Measurements from ENCODE around the gene KDSR. TPM values are rescaled to one million over a fixed set of nuclear protein-coding genes. Genes with fewer than 3 reads are reported as not detected.

KDSR gene
- total RNA-seq, 1 experiment from 2014 or later: 23.7 TPM

DNA sequence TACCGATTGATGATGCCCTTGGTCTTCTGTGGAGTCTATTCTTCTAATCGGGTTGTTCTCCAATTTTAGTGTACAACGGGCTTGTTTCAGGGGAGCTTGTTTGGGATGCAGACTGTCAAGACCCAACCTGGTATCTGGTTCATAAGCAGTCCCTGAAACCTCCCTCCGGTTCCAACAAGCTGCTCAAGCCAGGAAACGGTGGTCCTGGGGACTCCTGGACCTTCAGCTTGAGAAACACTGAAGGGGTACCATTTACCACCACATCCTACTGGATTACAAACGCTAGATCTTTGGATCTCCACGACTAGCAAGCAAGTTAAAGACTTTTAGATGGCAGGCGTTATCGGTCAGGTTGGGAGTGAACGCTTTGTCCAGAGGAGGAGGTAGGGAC is 49.5 kb downstream of the KDSR start:
- Histone ChIP-seq H3K27me3 (no peaks in the 10 kb centered on the region; the same call in 1 of the 2 replicates), H3K4me3 (no peak overlapping the region), H3K9me3 (no peaks in the 10 kb centered on the region), H3K36me3 (no peaks in the 10 kb centered on the region)
- DNase-seq: no peak

DNA sequence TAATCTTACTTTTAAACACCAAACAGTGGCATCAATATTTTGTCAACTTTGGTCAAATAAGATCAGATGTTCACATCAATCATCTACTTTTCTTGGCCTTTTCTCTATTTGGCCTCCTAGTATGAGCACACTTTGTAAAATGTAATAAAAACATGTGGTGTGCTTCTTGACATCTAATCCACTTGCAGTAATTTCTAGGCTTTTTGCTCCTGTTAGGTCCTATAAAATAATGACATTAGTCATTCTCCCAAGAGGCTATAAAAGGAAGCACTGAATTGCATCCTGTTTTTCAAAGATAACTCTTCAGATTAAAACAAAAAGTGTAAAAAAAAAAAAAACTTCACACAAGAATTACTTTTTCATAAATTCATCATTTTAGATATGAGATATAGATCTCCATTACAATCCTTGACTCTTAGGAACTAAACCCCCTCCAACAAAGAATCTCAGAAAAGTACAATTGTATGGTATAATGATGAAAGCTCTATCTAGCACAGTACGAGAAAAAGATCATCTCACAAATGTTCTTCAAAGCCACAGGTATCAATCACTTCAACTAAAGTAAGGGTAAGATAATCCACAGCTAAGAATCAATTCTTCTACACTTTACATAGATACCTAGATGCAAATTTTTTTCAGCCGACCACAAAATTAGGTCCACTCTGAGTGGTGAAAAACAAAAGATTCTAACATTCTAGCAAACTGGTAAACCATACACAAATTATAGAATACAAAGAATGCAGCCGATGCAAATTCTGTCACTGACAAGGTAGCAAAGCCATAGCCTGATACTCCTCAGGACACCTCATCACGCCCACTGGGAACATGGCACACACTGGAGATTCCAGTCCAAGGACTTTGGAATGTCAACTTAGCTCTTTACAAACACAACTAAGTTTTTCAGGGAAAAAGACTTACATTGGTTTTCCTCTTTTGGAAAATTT is 50.1 kb downstream of the KDSR start:
- no peaks in the 10 kb centered on the region for H3K9me3 ChIP-seq
- H3K36me3 ChIP-seq: no peaks in the 10 kb centered on the region
- no peak for DNase-seq
- no peak overlapping the region for H3K4me3 ChIP-seq
- no peaks in the 10 kb centered on the region; the same call in 1 of the 2 replicates for H3K27me3 ChIP-seq

DNA sequence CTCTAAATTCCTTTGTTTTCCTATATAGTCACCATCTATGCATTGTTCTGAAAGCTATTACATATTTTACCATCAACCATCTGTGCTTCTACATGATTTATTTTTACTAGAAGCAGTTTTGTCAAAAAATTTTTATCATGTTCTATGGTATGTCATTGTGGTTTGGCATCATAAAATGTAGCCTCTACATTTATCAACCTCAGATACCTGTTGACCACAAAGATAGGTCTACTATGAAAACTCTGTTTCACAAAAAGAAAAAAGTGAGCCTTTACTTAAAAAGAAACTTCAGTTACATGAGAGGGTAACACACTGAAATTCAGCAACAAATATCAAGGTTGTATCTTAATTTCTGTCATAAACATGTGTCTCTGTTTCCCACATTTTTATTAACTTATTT is 51.1 kb downstream of the KDSR start:
- no peak for DNase-seq
- no peaks in the 10 kb centered on the region for H3K36me3 ChIP-seq
- H3K9me3 ChIP-seq: no peaks in the 10 kb centered on the region
- H3K27me3 ChIP-seq: no peaks in the 10 kb centered on the region; the same call in 1 of the 2 replicates
- H3K4me3 ChIP-seq: no peak overlapping the region

DNA sequence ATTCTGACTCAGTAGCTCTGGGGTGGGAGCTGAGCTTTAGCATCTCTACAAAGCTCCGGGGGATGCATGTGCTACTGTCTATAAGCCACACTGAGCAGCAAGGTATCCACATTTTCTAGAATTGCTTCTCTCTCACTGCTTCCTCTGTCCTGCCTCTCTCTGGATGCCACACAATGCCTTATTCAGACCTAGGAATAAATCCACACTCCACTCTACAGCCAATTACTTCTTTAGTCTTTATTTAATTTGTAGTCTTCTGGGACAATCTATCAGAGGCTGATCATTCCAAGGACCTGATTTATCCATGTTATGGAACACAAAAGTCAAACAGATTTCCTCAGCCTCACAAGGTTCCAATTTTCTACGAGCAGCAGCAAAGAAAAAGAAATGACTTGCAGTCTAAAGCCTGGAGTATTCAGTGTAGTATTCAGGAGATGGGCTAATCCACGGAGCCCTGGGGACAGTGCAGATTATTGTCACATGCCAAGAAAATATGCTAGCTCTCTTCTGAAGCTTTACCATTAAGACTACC is 51.8 kb downstream of the KDSR start:
- no peak for DNase-seq
- H3K36me3 ChIP-seq: no peaks in the 10 kb centered on the region
- no peaks in the 10 kb centered on the region; the same call in 1 of the 2 replicates for H3K27me3 ChIP-seq
- H3K9me3 ChIP-seq: no peaks in the 10 kb centered on the region
- H3K4me3 ChIP-seq: no peak overlapping the region

DNA sequence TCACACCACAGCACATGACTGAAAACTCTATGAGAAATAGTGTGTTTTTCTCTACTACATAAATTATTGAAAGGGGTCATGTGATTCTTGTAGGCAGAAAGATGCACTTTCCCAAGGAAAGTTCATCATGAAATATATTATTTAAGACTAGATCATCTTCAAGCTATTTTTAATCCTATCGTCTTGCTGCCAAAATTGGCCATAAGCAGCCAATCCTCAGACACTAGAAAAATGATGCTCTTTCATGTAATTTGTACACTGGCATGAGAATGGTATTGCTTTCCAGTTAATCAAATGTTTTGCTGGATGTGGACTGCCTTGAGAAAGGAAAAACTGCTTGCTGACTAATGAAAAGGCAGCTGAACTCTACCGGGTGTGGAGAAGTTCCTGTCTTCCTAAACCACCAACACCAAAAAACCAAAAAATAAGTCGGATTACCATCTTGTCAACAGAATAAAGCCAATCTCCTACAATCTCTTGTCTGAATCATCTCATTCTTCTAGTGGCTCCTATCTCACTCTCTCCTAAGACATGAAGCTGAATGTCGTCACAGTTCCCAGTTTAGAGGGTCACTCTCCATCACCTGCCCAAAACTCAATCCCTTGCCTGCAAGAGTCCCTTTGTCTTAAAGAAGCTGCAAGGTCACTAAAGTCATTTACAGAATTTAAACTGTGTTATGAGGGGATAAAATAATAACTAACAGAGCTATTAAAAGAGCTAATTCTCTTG is 52.8 kb downstream of the KDSR start:
- H3K9me3 ChIP-seq: no peaks in the 10 kb centered on the region
- H3K4me3 ChIP-seq: no peak overlapping the region
- no peaks in the 10 kb centered on the region; the same call in 1 of the 2 replicates for H3K27me3 ChIP-seq
- DNase-seq: no peak
- H3K36me3 ChIP-seq: no peaks in the 10 kb centered on the region

DNA sequence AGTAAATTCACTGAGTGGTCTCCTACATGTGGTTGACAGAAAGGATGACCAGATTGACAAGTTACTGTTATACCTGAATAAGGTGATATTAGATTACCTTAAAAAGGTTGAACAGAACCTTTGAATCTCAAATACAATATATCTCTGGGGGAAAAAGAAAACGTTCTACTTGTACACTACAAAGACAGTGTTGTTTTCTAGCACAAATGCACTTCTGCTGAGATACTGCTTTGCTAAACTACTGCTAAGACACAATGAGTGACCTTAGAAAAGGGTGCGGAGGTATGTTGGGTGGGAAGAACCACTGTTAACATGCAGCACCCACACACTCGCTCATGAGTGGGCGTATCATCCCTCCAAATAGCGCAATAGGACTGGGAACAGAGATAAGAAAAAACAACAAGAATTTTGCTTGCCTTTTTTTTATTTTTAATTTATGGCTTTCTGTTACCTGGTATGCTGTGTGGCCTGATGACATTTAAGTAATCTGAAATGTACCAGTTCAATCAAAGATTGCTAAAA is 53.5 kb downstream of the KDSR start:
- DNase-seq: no peak

DNA sequence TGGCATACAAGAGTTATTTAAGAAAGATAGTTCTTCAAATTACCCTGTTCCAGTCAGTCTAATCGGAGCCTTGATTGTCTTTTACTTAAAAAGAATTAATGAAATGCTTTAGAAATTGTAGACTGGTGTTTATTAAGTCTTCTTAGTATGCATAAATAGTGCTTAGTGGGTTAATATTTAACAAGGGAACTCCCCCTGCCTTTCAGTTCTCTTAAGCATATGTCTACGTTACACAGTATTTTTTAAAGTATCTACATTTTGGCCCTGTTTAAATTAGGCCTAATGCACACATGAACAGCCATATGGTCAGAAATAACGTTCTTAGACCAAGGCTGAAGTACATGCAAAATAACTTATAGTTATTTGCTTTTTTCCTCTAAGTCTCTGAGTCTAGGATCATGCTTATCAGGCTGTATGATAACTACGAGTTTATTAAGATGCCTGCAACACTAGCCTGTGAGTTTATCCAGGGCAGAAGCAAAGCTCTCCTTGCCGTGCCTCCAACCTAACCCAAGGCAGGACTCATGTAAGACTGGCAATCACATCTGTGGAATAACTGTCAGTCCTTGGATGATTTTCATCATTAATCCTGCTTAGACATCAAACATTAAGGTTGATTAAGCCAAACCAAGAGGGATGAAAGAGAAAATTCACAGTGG is 54.1 kb downstream of the KDSR start:
- Histone ChIP-seq H3K36me3 (no peaks in the 10 kb centered on the region), H3K9me3 (no peaks in the 10 kb centered on the region), H3K27me3 (no peaks in the 10 kb centered on the region; the same call in 1 of the 2 replicates), H3K4me3 (no peak overlapping the region)
- DNase-seq: no peak

More for the DNA sequence above, 53.5 kb downstream of the KDSR start:
- no peak overlapping the region for H3K4me3 ChIP-seq
- no peaks in the 10 kb centered on the region for H3K36me3 ChIP-seq
- no peaks in the 10 kb centered on the region for H3K9me3 ChIP-seq
- H3K27me3 ChIP-seq: no peaks in the 10 kb centered on the region; the same call in 1 of the 2 replicates

DNA sequence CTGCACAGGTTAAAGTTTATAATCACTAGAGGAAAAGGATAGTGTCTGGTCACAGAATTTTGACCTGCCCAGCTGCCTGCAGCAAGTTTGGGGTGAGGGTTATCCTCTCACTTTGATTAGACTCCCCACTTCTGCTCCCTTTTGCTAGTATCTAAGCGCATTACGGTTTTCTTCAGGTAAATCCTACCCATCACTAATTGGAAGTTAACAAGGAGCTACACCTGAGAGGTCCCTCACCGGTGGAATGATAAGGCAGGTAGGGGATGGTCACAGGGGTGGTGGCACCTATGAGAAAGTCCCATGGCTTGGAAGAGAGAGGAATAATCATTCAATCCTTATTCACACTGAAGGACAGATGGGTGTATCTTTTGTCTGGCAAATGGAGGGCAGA is 55.0 kb downstream of the KDSR start:
- no peak for DNase-seq

DNA sequence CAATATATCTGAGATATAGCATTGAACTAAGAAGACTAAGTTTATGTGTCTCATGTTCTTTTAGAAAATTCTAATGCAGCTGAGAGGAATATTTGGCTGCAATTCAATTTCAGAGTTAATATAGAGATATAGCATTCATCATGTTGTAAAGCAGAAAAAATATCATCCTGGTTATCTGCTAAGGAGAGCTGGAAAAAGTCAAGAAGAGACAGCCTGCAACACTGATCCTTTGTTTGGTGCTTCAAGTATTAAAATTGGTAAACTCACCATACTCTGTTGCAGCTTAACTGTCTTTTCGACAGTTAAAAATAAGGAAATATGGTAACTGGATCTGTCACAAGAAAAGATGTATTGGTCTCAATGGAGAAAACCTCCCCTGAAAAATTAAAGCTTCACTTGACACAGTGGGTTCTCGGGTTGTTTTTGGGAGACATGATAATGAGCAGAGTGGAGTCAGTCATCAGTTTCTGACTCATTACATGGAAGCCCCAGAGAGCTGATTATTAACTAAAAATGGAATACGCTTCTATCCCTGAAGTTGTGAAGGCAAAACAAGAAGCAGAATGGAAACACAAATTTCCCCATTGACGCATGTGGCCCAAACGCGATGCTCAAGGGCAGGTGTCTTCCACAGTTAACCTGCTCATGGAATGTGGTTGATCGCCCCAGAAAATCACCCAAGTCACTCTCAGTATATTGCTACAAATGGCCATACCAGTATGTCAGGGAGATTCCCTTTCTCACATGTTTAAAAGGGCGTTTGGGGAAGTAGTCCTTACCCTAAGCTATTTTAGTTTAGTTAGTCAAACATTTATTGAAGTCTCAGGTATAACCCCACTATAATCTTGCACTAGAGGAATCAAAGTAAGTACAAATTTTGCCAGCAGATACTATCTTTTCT is 55.6 kb downstream of the KDSR start:
- DNase-seq: no peak
- H3K4me3 ChIP-seq: no peak overlapping the region
- no peaks in the 10 kb centered on the region; the same call in 1 of the 2 replicates for H3K27me3 ChIP-seq
- H3K36me3 ChIP-seq: no peaks in the 10 kb centered on the region
- H3K9me3 ChIP-seq: no peaks in the 10 kb centered on the region

More for the DNA sequence above, 55.0 kb downstream of the KDSR start:
- Histone ChIP-seq H3K4me3 (no peak overlapping the region), H3K9me3 (no peaks in the 10 kb centered on the region), H3K36me3 (no peaks in the 10 kb centered on the region), H3K27me3 (no peaks in the 10 kb centered on the region; the same call in 1 of the 2 replicates)

DNA sequence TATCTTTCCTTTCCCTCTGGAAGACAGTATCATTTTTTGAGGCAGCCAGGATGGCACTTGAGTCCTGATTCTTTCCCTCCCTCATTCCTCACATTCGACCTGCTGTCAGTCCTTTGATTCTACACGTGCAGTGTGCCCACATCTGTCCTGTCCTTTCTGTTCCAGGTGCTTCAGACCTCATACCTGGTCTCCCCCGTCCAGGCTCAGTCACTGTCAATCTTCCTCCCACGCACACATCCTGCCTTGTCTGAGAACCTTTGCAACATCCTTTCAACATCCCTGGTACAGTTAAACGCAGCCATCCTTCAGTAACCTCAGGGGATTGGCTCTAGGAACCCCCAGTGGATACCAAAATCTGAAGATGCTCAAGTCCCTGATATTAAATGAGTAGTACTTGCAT is 57.6 kb downstream of the KDSR start:
- no peak for DNase-seq
- Histone ChIP-seq H3K9me3 (no peaks in the 10 kb centered on the region), H3K36me3 (no peaks in the 10 kb centered on the region), H3K4me3 (no peak overlapping the region), H3K27me3 (no peaks in the 10 kb centered on the region)

DNA sequence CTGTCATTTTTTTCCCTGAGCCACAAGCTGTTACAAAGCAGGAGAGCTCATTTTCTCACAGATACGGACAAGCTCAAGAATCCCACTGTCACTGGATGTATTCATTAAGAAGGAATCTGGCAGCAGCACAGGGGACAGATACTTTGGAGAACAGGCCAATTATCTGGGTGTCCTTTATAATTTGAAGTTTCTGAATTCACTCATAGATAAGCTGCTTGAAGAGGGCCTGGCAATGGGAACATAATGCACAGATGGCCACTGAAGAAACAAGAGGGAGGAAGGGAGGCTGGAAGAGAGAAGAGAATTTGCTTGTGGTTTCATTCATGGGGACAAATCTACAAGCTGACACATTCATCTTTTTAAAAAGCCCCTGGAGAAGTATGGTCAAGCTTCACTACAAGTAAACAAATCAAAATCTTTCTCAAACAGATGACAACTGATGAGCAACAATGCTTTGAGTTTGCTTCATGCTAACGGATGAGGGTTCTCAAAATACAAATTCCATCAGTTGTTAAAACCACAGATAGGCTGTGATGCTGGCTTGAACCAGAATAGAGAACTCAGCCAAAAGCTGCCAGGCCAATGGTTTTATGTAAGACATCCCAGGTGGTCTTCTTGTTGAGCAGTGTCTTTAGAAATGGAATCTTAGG is 59.3 kb downstream of the KDSR start:
- H3K36me3 ChIP-seq: no peaks in the 10 kb centered on the region
- no peak overlapping the region for H3K4me3 ChIP-seq
- H3K27me3 ChIP-seq: no peaks in the 10 kb centered on the region
- no peaks in the 10 kb centered on the region for H3K9me3 ChIP-seq
- no peak for DNase-seq

DNA sequence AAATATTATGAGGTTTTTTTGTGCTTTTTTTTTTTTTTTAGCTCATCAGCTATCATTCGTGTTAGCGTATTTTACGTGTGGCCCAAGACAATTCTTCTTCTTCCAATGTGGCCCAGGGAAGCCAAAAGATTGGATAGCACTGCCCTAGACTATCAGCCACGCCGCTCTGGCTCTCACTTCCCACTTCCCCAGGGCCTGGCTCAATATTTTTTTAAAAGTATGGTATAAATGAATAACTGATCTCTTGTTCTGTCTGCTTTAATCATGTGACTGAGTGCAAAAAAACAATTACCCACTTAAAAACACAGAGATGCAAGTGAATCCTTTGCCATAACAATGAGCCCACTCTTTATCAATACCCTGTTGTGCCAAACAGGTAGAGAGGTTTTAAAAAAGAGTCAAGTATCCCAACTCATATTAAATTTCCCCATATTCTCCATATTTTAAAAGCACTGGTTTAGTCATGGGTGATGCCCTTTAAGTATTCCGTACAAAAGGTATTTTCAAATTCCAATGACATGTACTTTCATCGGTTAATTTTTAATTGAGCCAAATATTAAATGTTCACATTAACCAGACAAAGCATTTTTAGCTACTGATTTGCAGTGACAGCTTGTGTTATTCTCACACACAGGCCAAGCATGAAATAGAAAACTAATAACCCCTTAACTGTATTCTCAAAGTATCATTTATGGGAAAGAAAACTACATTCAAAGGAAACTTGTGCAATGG is 60.0 kb downstream of the KDSR start:
- H3K9me3 ChIP-seq: no peaks in the 10 kb centered on the region
- H3K27me3 ChIP-seq: no peaks in the 10 kb centered on the region
- DNase-seq: no peak
- H3K36me3 ChIP-seq: no peaks in the 10 kb centered on the region
- no peak overlapping the region for H3K4me3 ChIP-seq

DNA sequence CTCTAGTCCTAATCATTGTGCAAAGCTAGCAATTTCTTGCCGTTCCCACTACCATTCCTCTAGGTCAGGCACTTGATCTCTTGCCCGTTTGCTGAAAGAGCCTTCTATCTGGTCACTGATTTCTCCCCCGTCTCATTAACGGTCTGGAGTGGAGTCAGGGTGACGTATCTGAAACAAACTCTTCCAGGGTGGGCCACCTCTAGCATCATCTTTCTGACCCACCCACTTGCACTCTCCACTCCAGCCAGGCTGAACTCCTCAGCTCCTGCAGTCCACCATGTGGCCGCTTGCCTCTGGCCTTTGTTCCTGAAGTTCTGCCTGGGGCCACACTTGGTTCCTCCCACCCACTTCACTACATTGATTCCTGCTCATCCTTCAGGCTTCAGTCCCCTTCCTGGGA is 60.8 kb downstream of the KDSR start:
- no peak for DNase-seq
- no peaks in the 10 kb centered on the region for H3K36me3 ChIP-seq
- no peaks in the 10 kb centered on the region for H3K27me3 ChIP-seq
- H3K9me3 ChIP-seq: no peaks in the 10 kb centered on the region
- no peak overlapping the region for H3K4me3 ChIP-seq

DNA sequence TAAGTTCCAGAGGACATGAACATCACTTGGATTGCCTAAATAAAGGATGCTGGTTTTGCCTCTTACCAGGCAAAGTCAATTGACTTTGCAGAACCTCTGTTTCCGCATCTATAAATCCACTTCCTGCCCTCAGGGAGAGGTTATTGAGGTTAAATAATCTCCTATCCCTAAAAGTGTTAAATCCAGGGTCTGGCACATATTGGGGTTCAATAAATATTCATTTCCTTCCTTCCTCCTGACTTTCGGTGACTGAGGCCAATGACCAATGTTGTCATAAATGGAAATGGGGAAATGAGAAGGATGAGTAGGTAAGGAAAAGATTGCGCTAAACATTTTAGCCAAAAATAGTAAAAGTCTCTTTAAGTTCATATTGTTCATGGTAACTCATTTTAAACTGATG is 63.5 kb downstream of the KDSR start:
- Histone ChIP-seq H3K27me3 (no peaks in the 10 kb centered on the region), H3K9me3 (no peaks in the 10 kb centered on the region)

More for the DNA sequence above, 63.5 kb downstream of the KDSR start:
- H3K36me3 ChIP-seq: no peaks in the 10 kb centered on the region
- no peak for DNase-seq
- H3K4me3 ChIP-seq: no peak overlapping the region

Measured in MG63 (cell line).